Pulmonary artery endothelial cell (primary cell): ENCODE results near the gene ZCCHC7. TPM values are rescaled to one million over a fixed set of nuclear protein-coding genes. Genes with fewer than 3 reads are reported as not detected.
"Not testable (repeated sequence)": the region's sequence is repeated elsewhere in the genome, so short reads cannot be mapped to it uniquely, and the experiment has no call there.

Experiments
- DNase-seq: peaks from one replicate; pipeline ENCODE4 v3.0.0-alpha.2; 2011; ENCODE audit warnings: low read depth, low spot score
- total RNA-seq: library from RNA; depleted of rRNA; stranded (reverse); fragments of >200 nt; gene quantifications from 2 replicates; pipeline ENCODE4 v1.2.3, GENCODE V29; 2014

Gene ZCCHC7
- total RNA-seq, 1 donor from 2014 or later: 13.8 TPM

DNA sequence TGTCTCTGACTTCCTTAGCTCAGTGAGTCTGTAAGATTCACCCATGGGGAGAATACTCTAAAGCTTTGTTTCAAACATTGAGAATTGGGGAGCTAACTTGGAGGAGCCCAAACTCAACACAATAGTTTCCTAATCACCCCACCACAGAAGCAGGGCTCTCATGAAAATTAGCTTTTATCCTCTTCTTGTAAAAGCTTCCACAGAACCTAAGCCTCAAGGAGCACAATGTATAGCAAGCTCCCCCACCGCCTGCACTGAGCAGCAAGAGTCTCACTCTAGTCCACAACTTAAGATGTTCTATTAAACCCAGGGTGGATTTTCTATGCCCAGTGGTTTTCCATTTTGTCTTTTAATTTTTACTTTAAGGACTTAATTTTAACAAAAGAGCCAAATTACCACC, 253.2 kb downstream of the ZCCHC7 start:
- DNase-seq: no peak

GRCh38 chr9:37374892-37375291, 254.5 kb downstream of the ZCCHC7 start:
- no peak for DNase-seq

DNA sequence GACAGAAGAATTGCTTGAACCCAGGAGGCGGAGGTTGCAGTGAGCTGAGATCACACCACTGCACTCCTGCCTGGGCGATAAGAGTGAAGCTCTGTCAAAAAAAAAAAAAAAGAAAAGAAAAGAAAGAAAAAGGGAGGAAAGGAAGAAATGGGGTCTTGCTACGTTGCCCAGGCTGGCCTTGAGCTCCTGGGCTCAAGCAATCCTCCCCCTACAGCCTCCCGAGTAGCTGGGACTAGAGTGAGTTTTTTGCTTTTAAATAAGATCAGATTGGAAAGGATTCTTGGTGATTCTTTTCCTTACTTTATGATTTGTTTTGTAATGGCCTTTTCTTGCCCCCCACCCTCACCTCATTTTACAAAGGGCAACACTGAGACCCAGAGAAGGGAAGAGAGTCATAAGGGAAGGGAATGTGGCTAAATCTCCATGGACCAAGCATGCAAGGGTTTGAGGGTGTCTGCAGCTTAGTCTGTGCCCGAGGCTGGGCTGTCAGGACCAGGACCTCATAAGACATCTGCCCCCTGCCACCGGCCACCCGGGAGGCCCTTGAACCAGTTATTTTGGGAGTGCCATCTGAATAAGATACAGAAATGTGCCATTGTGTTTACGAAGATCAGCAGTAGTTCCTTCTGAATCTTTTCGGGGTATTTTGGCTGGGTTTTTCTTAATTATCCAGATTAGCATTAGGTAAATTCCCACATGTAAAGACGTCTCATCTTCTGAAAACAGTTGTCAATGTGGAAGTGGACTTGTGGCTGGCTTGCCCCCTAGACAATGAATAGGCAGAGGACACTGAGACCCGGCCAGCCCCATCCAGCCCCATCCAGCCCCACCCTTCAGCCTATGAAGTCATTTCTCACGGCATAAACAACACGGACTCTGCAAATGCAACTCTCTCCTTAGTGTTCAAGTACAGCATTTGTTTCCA, 257.6 kb downstream of the ZCCHC7 start:
- no peak for DNase-seq

- no peak for DNase-seq
These were observed 258.2 kb downstream of the ZCCHC7 start for GRCh38 chr9:37378613-37379004.

GRCh38 chr9:37379835-37380234, 259.5 kb downstream of the ZCCHC7 start:
- DNase-seq: no peak

- no peak for DNase-seq
These were observed 260.2 kb downstream of the ZCCHC7 start for GRCh38 chr9:37380570-37380969.

GRCh38 chr9:37381094-37381741, 260.8 kb downstream of the ZCCHC7 start:
- DNase-seq: no peak

- DNase-seq: no peak
These were observed 262.0 kb downstream of the ZCCHC7 start for GRCh38 chr9:37382161-37382981.

DNA sequence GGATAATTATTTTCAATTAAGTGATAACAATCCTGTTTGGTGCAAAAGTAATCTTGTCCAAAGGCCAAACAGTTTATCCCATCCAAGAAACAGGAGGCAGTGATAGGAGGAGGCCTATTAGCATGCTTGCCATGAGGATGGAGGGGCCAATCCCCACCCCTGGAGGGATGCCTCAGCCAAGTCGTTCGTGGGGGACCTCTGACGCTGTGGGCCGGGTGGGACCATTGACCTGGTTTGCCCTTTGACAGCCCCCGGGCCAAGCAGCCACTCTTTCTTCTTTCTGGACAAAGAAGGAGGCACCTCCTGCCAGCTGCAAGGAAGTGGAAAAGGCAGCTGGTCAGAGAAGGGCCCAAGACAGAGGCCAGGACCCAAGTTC, 262.6 kb downstream of the ZCCHC7 start:
- DNase-seq: no peak

DNA sequence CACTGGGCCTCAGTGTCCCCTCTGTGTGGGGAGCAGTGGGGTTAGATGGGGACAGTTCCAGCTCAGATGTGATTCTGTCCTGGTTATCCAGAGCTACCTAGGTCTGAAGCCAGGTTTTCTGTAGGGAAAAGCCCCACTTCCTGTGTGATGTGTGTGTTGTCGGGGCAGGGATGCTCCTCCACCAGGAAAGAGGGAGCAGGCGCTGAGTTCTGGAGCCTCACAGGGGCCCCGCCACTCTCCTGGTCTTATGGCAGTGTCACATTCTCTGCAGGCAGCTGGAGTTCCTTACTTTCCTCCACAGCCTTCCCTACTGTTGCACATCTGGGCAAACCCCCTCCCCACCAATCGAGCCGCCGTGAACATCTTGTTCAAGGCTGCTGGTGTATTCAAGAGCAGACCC, 263.0 kb downstream of the ZCCHC7 start:
- no peak for DNase-seq

DNA sequence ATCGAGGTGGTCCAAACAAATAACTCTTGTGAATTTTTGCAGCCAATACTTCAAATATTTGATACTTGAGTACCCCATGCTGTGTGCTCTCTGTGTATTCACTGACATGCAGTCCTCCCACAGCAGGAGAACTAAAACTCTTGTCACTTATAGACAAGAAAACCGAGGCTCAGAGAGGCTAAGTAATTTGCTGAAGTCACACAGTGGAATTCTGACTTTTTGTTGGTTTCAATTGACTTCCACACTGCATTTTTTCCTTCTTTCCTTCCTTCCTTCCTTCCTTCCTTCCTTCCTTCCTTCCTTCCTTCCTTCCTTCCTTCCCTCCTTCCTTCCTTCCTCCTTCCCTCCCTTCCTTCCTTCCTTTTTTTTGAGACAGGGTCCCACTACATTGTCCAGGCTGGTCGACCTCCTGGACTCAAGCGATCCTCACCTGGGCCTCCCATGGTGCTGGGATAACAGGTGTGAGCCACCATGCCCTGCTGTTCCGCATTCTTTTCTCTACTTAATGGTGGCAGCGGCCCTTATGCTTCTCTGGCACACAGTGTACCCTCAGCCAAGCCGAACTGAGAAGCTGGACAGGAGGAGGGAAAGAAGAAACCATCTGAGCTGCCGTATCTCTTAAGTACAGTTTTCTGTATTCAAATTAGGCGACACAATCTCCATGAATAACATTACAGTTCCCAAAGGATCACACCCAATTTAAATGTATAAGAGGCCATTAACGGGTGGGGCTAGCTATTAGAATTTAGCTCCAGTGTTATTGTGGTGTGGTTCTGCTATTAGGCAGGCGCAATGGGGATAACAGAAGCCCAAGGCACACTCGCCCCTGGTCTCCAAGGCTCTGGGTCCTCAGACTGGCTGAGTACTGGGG, 263.7 kb downstream of the ZCCHC7 start:
- DNase-seq: no peak

DNA sequence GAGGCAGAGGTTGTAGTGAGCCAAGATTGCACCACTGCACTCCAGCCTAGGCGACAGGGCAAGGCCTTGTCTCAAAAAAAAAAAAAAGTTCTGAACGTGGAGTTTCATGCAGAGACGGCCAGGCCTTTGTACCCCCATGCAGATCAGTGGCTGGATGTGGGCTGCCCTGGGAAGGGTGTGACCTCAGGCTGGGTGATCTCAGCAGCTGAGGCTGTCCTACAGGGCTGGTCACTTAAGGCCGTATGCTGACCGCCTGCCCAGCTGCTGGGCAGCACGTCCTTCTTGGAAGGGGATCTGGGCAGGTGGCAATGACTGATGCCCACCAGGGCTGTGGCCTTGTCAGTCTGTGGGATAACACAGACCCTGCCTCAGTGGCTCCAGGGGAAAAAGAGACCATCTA, 264.9 kb downstream of the ZCCHC7 start:
- DNase-seq: no peak

DNA sequence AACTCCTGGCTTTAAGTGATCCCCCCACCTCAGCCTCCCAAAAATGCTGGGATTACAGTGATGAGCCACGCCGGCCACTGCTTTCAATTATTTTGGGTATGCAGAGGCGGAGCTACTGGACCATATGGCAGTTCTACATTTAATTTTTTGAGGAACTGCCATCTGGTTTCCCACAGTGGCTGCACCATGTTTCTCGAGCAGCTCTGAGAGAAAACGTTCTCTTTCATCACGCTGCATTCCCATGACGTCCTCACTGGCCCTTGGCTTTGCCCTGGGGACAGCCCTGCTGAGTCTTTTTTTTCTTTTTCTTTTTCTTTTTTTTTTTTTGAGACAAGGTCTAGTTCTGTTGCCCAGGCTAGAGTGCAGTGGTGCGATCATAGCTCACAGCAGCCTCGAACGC, 266.6 kb downstream of the ZCCHC7 start:
- no peak for DNase-seq

GRCh38 chr9:37390759-37391158, 270.4 kb downstream of the ZCCHC7 start:
- DNase-seq: no peak

- no peak for DNase-seq
These were observed 271.9 kb downstream of the ZCCHC7 start for GRCh38 chr9:37392272-37392671.

DNA sequence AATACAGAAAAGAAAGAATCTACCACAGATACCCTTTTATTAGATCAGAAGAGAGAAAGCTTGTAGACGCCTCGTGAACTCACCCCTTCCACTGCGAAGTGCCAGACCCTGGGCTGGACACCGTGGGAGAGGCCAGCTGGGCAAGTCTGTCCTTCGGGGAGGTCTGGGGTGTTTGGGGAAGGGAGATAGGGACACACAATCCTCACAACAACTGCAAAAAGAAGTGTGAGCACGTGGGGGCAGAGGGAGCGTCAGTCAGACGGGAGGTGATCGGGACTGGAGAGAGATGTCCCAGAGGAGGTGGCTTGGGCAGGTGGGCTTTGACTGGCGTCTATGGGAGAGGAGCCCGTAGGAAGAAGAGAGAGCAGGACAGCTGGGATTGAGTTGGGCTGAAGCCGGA, 274.9 kb downstream of the ZCCHC7 start:
- no peak for DNase-seq

- DNase-seq: no peak
These were observed 275.3 kb downstream of the ZCCHC7 start for GRCh38 chr9:37395663-37396062.

GRCh38 chr9:37397948-37398347, 277.6 kb downstream of the ZCCHC7 start:
- DNase-seq: not testable (repeated sequence)

DNA sequence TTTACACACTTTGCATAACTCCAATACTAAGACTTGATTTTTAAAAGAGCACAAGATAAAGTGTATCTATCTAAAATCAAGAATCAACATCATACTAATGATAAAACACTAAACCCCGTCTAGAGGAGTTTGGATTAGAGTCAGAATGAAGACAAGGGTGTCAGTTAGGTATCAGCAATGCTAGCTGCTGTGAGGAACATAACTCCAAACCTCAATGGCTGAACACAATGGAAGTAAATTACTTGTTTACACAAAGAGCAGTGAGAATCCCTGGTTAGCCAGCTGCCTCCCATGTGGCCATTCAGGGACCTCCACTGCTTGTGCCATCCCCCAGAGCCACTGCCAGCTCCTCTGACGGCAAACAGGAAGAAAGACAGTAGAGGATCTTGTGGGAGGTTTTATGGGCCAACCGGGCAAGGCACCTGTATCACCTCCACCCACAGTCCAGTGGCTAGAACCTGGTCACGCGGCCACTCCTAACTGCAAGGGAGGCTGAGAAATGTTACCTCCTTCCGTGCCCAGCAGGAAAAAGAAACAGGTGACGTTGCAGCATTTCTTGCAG, 278.2 kb downstream of the ZCCHC7 start:
- no peak for DNase-seq

- no peak for DNase-seq
These were observed 279.0 kb downstream of the ZCCHC7 start for GRCh38 chr9:37399336-37399735.

GRCh38 chr9:37404590-37404989, 284.2 kb downstream of the ZCCHC7 start:
- no peak for DNase-seq
